HG03103 (cell line): ENCODE results near the gene GNG4.

ENCODE experiments used
- ATAC-seq: cut with Tn5 transposase; IDR thresholded peaks from one replicate; pipeline ENCODE4 v1.9.1; 2021; ENCODE audit warnings: low read depth; ENCODE audit not compliant: unreplicated experiment

The GNG4 gene

DNA sequence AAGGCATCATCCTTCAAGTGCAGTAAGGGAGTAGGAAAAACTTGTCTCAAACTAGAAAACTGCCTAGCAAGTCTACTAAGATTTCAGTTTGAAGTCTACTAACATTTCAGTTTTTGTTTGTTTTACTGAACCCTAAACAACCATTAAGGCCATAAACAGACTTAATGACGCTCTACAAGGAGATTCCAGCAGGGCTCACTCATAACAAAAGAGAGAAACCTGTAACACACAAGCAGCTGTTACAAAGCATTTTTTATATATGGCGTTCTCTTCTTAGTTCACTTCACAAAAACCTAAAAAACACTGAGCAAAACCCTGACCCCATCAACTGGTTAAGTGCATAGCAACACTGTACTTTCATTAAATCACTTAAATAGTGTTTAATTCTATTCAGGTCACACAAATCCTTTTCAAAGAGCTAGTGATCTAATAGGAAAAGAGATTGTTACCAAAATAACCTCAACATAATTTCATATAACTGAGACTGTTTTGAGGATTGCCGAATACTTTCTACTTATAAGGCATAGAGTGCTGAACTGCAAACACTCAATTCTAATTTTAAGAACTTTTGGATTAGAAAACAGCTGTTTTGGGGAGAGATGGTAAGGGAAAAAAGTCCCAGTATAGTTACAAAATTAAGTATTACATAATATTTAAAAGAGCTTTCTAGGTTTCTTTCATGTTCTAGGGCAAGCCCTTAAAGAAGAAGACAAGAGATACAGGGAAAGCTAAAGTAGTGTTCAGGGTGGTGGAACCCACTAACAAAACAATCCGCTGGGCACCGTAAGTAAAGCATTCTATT lies 146.8 kb downstream of the GNG4 start:
- ATAC-seq, result no peak

DNA sequence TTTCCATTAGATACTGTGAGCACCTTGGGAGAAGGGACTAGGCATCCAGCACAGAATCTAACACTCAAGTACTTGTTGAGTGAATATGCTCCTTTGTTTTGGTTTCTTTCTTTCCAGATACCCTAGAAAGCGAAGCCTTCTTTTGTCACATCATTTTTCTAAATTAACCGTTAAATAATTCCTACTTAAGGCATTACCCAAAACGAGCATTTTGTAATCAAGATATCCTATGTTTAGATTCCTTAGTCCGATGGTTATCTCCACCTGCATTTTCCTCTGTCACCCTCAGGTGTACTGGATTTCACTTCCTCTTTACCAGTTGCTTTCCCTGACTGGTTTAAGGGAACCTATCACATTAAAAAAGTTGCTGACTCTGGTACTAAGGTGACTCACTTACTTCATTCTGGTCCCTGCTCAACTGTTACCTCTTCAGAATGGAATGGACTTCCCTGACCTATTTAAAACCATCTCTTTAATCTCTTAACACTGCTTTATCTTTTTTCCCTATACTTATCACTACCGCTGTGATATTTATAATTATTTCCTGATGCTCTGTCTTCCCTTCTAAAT lies 148.5 kb downstream of the GNG4 start:
- ATAC-seq, result no peak
